HG03432 (cell line): ENCODE results near the gene TRIM38.

Source experiments
- ATAC-seq: cut with Tn5 transposase; IDR thresholded peaks from one replicate; pipeline ENCODE4 v1.9.1; 2021; ENCODE audit warnings: mild to moderate bottlenecking, moderate library complexity; ENCODE audit not compliant: unreplicated experiment

TRIM38 gene

GRCh38 chr6:26025894-26026832 lies 63.6 kb downstream of the TRIM38 start:
- ATAC-seq = peak; percentile 35

- ATAC-seq = peak; percentile 52
Measured at GRCh38 chr6:26026833-26027490, 64.4 kb downstream of the TRIM38 start.

GRCh38 chr6:26027491-26028211 lies 65.0 kb downstream of the TRIM38 start:
- no peak for ATAC-seq

- no peak for ATAC-seq
Measured at GRCh38 chr6:26028212-26028745, 65.7 kb downstream of the TRIM38 start.

- ATAC-seq = no peak
Measured at GRCh38 chr6:26028746-26029569, 66.4 kb downstream of the TRIM38 start.

- ATAC-seq = no peak
Measured at GRCh38 chr6:26029570-26029856, 66.9 kb downstream of the TRIM38 start.

GRCh38 chr6:26029857-26030653 lies 67.5 kb downstream of the TRIM38 start:
- no peak for ATAC-seq

- ATAC-seq = no peak
Measured at GRCh38 chr6:26030716-26031115, 68.1 kb downstream of the TRIM38 start.

- no peak for ATAC-seq
Measured at GRCh38 chr6:26031151-26031594, 68.6 kb downstream of the TRIM38 start.

GRCh38 chr6:26031595-26032339 lies 69.2 kb downstream of the TRIM38 start:
- ATAC-seq = peak; percentile 57

GRCh38 chr6:26032340-26033084 lies 69.9 kb downstream of the TRIM38 start:
- no peak for ATAC-seq

- peak; percentile 57 for ATAC-seq
Measured at GRCh38 chr6:26033085-26033940, 70.7 kb downstream of the TRIM38 start.

GRCh38 chr6:26033941-26034354 lies 71.3 kb downstream of the TRIM38 start:
- no peak for ATAC-seq

GRCh38 chr6:26034905-26035304 lies 72.3 kb downstream of the TRIM38 start:
- no peak for ATAC-seq
